MCF 10A (cell line): Measurements from ENCODE around the gene FOXF1. TPM values are rescaled to one million over a fixed set of nuclear protein-coding genes. Genes with fewer than 3 reads are reported as not detected.

ENCODE experiments used
- BruUV-seq: library from RNA; stranded (reverse); fragments of 400-500 nt; replicated peaks from 2 replicates; lab custom pipeline; 2021; lab: Mats Ljungman, UMichigan
- CTCF ChIA-PET: fragments of 300-600 bp; sonication (Branson Sonifier 250); formaldehyde crosslinking; extraction: SDS; loops from one replicate; lab custom pipeline; 2021; ENCODE audit warnings: antibody characterized with exemption, inconsistent platforms; lab: Yijun Ruan, JAX
- POLR2A ChIA-PET: fragments of 300-600, 350-650 bp; sonication (Branson Sonifier 250); formaldehyde crosslinking; extraction: SDS; loops from one replicate; lab custom pipeline; 2020; ENCODE audit warnings: antibody characterized with exemption, inconsistent platforms; lab: Yijun Ruan, JAX
- DNase-seq: peaks from one replicate; pipeline ENCODE4 v3.0.0-alpha.2; 2018; ENCODE audit not compliant: unreplicated experiment
- H3K27ac Mint-ChIP-seq: one replicate; pipeline ENCODE4 v1.8.0; 2022; ENCODE audit warnings: mild to moderate bottlenecking, low read depth, mixed read lengths; ENCODE audit not compliant: unreplicated experiment
- H3K27me3 Mint-ChIP-seq: one replicate; pipeline ENCODE4 v1.8.0; 2022; ENCODE audit warnings: mixed read lengths; ENCODE audit not compliant: insufficient read depth, unreplicated experiment
- H3K36me3 Mint-ChIP-seq: one replicate; pipeline ENCODE4 v1.8.0; 2022; ENCODE audit warnings: mild to moderate bottlenecking, moderate library complexity, mixed read lengths; ENCODE audit not compliant: insufficient read depth, unreplicated experiment
- H3K4me1 Mint-ChIP-seq: one replicate; pipeline ENCODE4 v1.8.0; 2022; ENCODE audit warnings: mixed read lengths; ENCODE audit not compliant: insufficient read depth, unreplicated experiment
- H3K4me3 Mint-ChIP-seq: one replicate; pipeline ENCODE4 v1.8.0; 2022; ENCODE audit warnings: mild to moderate bottlenecking, moderate library complexity, mixed read lengths; ENCODE audit not compliant: unreplicated experiment
- H3K9me3 Mint-ChIP-seq: one replicate; pipeline ENCODE4 v1.8.0; 2022; ENCODE audit warnings: mixed read lengths; ENCODE audit not compliant: unreplicated experiment
- CTCF ChIP-seq: fragments of 200-600 bp; IDR thresholded peaks from one replicate; pipeline ENCODE4 v1.8.0; 2022; ENCODE audit warnings: antibody characterized with exemption, mild to moderate bottlenecking; ENCODE audit not compliant: unreplicated experiment
- intact Hi-C: fragments of 100-400 bp; cut with micrococcal nuclease; formaldehyde crosslinking; loops from 2 replicates; pipeline ENCODE4 v1.14.1; 2022
- total RNA-seq: library from RNA; stranded (reverse); gene quantifications from 2 replicates; pipeline ENCODE4 v1.2.3, GENCODE V29; 2022

The FOXF1 gene
- total RNA-seq, 1 experiment from 2014 or later, result not detected

- H3K4me1 Mint-ChIP-seq, result no peaks in the 10 kb centered on the region
- BruUV-seq, result no TSS peak
- ChIA-PET CTCF (interaction anchor here (0.5 to 2.0 kb wide), 2 partner anchors 19 to 415 kb away, joined by 3 to 7 read pairs; no protein-coding TSS in a partner anchor), POLR2A (no interaction called here)
- DNase-seq, result no peak
- H3K4me3 Mint-ChIP-seq, result no peak overlapping the region
- no peaks in the 10 kb centered on the region for H3K9me3 Mint-ChIP-seq
- no peaks in the 10 kb centered on the region for H3K27me3 Mint-ChIP-seq
- peaks cover 54% of the 10 kb centered on the region for H3K36me3 Mint-ChIP-seq
- TF ChIP-seq CTCF, result no peak
- no peak overlapping the region for H3K27ac Mint-ChIP-seq
- intact Hi-C loops, result no loop called here
Observed at GRCh38 chr16:86538196-86538780, 28.0 kb downstream of the FOXF1 start.

- TF ChIP-seq CTCF, result no peak
- POLR2A ChIA-PET, result no interaction called here
- no peak overlapping the region for H3K27ac Mint-ChIP-seq
- intact Hi-C loops, result no loop called here
- no peak overlapping the region for H3K4me3 Mint-ChIP-seq
- CTCF ChIA-PET, result no interaction called here
- peaks cover 51% of the 10 kb centered on the region for H3K36me3 Mint-ChIP-seq
- DNase-seq, result no peak
- no peaks in the 10 kb centered on the region for H3K9me3 Mint-ChIP-seq
- BruUV-seq, result no TSS peak
- H3K27me3 Mint-ChIP-seq, result no peaks in the 10 kb centered on the region
- H3K4me1 Mint-ChIP-seq, result no peaks in the 10 kb centered on the region
Observed at GRCh38 chr16:86540894-86541293, 30.6 kb downstream of the FOXF1 start.

GRCh38 chr16:86541560-86541959, 31.2 kb downstream of the FOXF1 start:
- Mint-ChIP-seq H3K4me1 (no peaks in the 10 kb centered on the region), H3K9me3 (no peaks in the 10 kb centered on the region), H3K36me3 (peaks cover 56% of the 10 kb centered on the region), H3K27me3 (no peaks in the 10 kb centered on the region), H3K27ac (no peak overlapping the region), H3K4me3 (no peak overlapping the region)
- no TSS peak for BruUV-seq
- intact Hi-C loops, result no loop called here
- no peak for TF ChIP-seq CTCF
- ChIA-PET POLR2A (no interaction called here), CTCF (interaction anchor here (0.6 kb wide), 1 partner anchor 346 kb away, joined by 3 read pairs; no protein-coding TSS in a partner anchor)
- DNase-seq, result no peak

- no peaks in the 10 kb centered on the region for H3K4me1 Mint-ChIP-seq
Observed at GRCh38 chr16:86542756-86543750, 32.7 kb downstream of the FOXF1 start.

More at GRCh38 chr16:86542756-86543750, 32.7 kb downstream of the FOXF1 start:
- POLR2A ChIA-PET, result interaction anchor here (0.6 to 0.9 kb wide), 2 partner anchors 11 to 407 kb away, joined by 3 read pairs; no protein-coding TSS in a partner anchor
- TF ChIP-seq CTCF, result no peak
- DNase-seq, result no peak
- intact Hi-C loops, result no loop called here
- Mint-ChIP-seq H3K9me3 (no peaks in the 10 kb centered on the region), H3K4me3 (no peak overlapping the region), H3K36me3 (peaks cover 56% of the 10 kb centered on the region), H3K27me3 (no peaks in the 10 kb centered on the region), H3K27ac (no peak overlapping the region)
- no TSS peak for BruUV-seq
- CTCF ChIA-PET, result interaction anchor here (0.6 kb wide), 3 partner anchors 13 to 602 kb away, joined by 3 to 4 read pairs (median 4); no protein-coding TSS in a partner anchor
